ENCODE results near the gene TMX1.

GRCh38 chr14:51305751-51306150 is 65.7 kb downstream of the TMX1 start:
- no peak for TF ChIP-seq CTCF (IDR thresholded peaks at IDR 0.05)
- TF ChIP-seq POLR2A (IDR thresholded peaks at IDR 0.05), result no peak
